Measurements from ENCODE around the gene TMEM86B.

DNA sequence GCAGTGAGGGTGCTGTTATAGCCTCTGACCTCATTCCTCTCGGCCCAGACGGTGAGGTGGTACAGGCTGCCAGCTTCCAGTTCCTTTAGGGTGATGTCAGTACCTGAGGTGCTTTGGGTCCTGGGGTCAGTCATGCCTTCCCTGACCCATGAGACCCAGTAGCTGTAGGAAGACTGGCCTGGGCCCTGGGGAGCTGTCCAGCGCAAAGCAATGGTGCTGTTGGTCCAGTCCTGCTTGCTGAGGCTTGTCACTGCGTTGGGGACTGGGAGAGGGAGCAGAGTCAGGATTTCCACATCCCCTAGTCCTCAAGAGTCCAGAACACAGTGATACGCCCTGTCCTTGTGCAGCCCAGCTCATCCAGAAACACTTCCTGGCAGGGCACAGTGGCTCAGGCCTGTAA lies 29.9 kb downstream of the TMEM86B start:
- TF ChIP-seq, protein P1, sequence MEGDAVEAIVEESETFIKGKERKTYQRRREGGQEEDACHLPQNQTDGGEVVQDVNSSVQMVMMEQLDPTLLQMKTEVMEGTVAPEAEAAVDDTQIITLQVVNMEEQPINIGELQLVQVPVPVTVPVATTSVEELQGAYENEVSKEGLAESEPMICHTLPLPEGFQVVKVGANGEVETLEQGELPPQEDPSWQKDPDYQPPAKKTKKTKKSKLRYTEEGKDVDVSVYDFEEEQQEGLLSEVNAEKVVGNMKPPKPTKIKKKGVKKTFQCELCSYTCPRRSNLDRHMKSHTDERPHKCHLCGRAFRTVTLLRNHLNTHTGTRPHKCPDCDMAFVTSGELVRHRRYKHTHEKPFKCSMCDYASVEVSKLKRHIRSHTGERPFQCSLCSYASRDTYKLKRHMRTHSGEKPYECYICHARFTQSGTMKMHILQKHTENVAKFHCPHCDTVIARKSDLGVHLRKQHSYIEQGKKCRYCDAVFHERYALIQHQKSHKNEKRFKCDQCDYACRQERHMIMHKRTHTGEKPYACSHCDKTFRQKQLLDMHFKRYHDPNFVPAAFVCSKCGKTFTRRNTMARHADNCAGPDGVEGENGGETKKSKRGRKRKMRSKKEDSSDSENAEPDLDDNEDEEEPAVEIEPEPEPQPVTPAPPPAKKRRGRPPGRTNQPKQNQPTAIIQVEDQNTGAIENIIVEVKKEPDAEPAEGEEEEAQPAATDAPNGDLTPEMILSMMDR (IDR thresholded peaks at IDR 0.05), result no peak
- no peak for TF ChIP-seq POLR2A (IDR thresholded peaks at IDR 0.05)

Data from vagina (tissue), 2 donors.